Activated CD4-positive, alpha-beta T cell treated with anti-CD3 and anti-CD28 coated beads, Interleukin-2, amount 50 U/mL, for 4 hours (primary cell): Measurements from ENCODE around the gene THBD.

Experiments
- DNase-seq, 2 experiments: peaks; one replicate each; pipeline ENCODE4 v3.0.0-alpha.2; 2020

THBD gene, protein sequence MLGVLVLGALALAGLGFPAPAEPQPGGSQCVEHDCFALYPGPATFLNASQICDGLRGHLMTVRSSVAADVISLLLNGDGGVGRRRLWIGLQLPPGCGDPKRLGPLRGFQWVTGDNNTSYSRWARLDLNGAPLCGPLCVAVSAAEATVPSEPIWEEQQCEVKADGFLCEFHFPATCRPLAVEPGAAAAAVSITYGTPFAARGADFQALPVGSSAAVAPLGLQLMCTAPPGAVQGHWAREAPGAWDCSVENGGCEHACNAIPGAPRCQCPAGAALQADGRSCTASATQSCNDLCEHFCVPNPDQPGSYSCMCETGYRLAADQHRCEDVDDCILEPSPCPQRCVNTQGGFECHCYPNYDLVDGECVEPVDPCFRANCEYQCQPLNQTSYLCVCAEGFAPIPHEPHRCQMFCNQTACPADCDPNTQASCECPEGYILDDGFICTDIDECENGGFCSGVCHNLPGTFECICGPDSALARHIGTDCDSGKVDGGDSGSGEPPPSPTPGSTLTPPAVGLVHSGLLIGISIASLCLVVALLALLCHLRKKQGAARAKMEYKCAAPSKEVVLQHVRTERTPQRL

DNA sequence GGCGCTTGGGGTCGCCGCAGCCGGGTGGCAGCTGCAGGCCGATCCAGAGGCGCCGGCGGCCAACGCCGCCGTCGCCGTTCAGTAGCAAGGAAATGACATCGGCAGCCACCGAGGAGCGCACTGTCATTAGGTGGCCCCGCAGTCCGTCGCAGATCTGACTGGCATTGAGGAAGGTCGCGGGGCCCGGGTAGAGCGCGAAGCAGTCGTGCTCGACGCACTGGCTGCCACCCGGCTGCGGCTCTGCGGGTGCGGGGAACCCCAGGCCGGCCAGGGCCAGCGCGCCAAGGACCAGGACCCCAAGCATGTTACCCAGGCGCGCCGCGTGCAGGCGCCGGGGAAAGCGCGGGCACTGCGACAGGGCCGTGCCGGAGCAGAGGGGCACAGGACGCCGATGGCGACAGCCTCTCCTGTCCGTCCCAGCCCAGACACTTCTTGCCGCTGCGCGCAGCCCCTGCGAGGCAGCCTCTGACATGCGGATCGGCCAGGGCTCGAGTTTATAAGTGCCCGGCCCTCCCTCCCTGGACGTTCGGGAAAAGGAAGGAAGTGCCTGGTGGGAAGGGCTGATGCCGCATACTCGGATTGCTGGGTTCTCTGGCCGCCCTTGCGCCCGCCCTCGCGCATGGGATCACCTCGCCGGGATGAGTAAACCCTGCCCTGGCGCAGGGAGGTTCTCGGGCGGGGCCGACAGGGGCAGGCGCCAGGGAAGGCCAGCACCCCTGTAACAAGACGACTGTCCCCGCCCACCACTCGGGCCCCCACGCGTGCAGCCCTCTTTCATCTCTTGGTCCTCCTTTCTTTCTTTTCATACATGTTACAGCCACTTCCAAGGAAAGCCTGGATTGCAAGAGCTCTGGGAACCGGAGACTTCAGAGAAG, at the start of gene THBD:
TSS of gene THBD (minus strand) at position 472 of the 875 bp plus-strand sequence. CDS start at position 304, 168 bp downstream.
- DNase-seq = no peak

- DNase-seq = no peak
Observed at GRCh38 chr20:23097636-23098580, 48.4 kb upstream of the THBD start.

DNA sequence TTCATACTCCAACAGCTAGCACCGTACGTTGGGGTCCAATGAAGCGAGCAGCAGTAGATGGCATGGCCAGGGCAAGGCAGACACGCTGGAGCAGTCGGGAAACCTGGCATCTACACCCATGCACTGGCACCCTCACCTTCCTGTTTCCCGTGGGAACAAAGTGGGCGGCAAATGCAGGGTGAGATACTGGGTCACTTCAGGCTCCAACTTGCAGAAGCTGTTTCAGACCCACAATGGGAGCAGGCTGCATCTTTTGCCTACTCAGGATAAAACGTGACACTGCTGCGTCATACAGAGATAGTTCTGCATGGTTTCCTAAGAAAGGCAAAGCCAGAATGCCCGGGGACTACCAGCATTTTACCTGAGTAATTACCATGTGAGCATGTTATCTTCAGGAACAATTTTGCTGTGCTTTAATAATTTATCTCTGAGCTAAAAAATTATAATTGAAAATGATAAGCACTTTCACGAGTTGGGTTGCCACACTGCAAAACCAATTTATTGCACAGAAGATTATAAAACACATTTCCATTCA, 47.6 kb upstream of the THBD start:
- DNase-seq = no peak

DNA sequence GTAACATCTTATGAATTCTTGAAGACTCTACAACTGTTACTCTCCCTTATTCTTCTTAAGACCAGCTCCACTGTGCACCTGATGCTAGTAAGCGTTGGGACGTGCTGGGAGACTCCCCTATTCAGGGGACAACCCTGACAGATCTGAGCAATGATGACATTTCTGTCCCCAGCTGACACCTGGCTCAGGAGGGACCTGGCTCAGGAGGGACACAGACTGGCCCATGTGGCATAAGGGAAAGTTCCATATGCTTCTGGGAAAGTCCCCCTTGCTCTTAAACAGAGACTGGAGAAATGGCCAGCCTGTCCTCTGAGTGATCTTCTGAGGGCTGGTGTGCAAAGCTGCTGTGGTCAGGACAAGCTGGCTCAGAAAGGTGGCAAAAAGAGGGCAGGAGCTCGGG, 46.6 kb upstream of the THBD start:
- no peak for DNase-seq

DNA sequence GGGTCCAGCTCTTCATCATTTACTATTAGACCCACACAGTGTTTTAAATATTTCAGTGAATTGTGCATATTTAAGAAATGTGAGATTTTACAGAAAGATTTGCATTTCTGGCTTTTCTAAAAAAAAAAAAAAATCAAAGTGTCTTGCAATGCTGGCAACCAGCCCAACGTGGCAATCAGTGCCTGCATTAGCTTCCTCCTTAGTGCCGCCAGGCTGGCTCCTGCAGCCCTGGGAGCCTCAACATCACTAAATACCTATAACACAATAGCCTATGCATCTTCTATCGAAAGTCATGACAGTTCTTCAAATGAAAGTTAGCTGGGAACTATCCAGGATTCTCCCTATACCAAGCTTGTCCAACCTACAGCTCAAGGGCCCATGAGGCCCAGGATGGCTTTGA, 46.0 kb upstream of the THBD start:
- DNase-seq = no peak

GRCh38 chr20:23094927-23095326, 45.5 kb upstream of the THBD start:
- DNase-seq = no peak

GRCh38 chr20:23094213-23094896, 44.9 kb upstream of the THBD start:
- no peak for DNase-seq

DNA sequence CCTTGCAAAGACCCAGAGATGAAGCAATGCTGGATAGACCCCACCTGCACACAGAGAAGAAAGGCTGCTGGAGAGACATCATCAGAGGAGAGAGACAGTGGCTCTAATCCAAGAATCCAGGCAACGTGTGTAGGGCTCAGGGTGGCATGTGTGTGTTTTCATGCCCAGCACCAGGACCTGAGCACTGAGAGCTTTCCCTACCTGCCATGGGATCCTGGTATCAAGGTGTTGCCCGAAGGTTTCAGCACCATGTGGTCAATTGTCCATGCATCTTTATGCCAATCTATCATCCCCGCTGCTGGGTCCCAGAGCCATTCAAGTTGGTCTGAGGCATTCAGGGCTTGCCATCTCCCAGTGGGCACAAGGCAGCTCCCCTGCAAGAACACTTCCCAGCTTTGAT, 44.1 kb upstream of the THBD start:
- DNase-seq = no peak

- DNase-seq = no peak
Observed at GRCh38 chr20:23092861-23093495, 43.5 kb upstream of the THBD start.

DNA sequence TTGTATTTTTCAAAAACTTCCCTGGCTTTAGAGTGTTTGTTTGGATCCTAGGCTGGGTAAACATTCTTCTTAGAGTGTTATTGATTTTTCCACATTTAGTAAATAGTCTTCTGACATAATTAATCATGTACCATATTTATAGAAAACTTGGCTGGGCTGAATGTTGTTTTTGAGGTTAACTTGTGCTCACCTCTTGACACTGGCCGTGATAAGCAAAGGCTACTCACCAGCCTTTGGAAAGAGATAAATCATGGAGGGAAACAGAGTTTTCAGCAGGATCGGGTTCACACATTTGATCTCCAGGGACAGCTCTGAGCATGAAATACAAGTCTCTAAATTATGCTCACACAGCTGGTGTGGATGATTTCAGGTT, 42.9 kb upstream of the THBD start:
- DNase-seq = no peak

DNA sequence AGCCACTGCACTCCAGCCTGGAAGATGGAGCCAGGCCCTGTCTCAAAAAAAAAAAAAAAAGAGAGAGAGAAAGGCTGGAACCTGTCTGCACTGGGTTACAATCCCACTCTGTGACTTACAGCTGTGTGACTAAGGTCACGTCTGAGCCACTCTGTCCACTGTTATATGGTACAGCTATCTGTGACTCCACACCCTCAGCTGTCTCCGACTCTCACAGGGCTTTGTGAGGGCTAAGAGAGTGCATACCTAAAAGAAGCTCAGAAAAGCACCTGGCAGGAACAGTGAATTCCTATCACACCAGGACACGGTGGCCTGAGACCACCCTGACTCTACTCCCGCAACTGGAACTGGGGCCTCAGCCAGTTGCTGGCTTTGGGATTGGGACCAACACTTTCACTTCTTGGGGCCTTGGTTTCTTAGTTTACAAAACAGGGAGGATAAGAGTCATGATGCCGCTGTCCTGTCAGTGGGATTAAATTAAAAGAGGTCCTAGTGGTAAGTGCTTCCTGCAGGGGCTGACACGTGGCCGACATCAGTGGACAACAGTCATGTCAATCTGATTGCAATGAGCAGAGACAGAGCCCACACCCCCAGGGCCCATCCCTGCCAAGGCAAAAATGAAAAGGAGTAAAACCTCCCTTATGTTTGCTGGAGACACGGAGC, 42.4 kb upstream of the THBD start:
- DNase-seq = no peak

GRCh38 chr20:23090878-23091277, 41.4 kb upstream of the THBD start:
- DNase-seq = no peak

DNA sequence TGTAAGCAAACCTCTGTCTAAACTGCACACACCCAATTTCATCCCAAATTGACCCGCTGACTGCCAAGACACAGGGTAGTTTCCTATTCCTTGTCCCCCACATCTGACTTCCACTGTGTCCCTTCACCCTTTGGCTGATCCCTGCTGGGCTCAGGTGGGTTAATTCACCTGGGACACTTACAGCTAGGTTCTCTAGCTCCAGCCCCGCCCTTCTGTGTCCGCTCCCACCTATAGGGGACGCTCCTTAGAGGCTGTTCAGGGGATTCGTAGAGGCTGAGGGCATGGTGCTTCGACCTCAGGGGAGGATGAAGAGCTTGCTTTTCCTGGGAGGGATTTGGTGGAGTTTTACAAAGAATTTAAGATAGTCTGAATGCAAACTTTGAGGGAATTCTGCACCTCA, 40.7 kb upstream of the THBD start:
- DNase-seq = no peak

DNA sequence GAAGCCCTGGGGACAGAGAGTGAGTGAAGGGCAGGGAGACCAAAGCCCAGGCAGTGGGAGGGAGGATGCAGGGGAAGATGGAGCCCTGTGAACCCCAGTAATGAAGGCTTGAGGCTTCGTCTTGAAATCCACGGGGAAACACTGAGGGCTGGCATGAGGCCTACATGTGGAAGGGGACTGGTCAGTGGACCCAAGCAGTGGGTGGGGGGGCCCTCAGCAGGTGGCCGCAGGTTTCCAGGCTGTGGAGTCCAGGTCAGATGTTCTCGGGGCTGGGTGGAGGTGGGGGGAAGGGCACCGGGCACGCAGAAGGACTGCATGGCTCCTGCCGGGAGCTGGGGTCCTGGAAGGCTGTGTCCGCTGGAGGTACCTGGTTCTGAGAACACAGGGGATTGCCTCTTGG, 39.4 kb upstream of the THBD start:
- no peak for DNase-seq

DNA sequence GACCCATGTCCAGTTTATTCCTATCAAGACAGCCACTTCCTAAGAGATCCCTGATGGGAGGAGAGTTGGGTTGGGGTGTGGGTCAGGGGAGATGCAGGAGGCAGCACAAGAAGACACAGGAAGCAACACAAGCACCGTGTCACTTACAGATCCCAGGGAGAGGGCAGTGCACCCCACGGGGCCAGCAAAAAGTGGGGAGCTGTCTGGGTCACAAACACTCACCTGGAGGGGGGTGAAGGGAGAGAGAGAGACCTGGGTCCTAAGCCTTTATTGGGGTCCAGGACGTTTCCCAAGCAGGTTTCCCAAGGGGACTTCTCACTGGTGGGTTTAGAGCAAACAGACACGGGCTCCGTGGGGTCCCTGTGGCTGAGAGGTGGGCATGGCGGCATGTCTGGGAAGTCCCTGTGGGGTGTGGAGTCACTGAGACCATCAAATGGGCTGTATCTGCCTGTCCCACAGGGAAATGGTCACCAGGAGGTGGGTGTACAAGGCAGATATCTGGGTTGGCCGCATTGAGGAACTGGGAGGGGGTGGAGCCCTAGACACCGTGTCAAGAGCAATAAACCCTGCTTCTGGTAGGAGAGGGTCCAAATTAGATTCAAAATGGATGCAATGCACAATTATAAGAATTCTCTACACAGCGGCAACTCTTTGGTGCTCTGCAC, 38.2 kb upstream of the THBD start:
- DNase-seq = no peak

GRCh38 chr20:23086931-23087411, 37.5 kb upstream of the THBD start:
- DNase-seq = no peak

GRCh38 chr20:23086056-23086566, 36.6 kb upstream of the THBD start, which contains the start of gene CD93:
Gene CD93, minus strand, starts transcription at chr20:23086324. Its CDS starts 132 bp downstream, at chr20:23086192.
- DNase-seq = no peak

DNA sequence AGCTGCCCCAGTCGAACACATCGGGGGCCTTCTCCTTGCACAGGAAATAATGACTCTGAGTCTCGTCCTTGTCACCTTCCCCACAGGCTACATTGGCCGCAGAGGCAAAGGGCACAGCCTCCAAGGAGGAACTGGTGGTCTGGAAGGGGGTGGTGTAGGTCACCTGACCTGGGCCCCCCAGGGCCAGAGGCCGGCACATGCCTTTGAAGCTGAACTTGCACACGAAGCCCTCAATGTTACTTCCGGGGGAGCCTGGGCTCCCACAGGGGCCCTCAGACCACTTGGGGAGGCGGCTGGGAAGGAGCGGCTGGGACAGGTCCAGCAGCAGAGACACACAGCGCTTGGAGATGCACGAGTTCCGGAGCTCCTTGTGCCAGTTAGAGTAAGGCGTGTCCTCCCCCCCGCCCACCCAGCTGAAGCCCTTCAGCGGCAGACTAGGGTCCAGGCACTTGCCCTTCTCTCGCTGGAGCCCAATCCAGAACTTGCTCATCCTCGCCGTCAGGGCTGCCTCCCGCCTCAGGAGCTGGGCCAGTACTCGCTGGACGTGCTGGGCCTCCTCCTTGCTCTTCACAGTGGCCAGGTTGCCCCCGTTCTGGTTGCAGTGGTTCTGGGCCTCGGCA, 36.1 kb upstream of the THBD start:
- DNase-seq = no peak

GRCh38 chr20:23084845-23085365, 35.4 kb upstream of the THBD start:
- DNase-seq = no peak
